22Rv1 (cell line): ENCODE results near the gene ZIC2.

Source experiments
- ZFX ChIP-seq: fragments of 450-650 bp; IDR thresholded peaks from 2 replicates; pipeline ENCODE4 v1.6.1; 2017; ENCODE audit warnings: antibody characterized with exemption, borderline replicate concordance
- TF ChIP-seq, protein P1 (sequence below): fragments of 450-650 bp; IDR thresholded peaks from 2 replicates; pipeline ENCODE4 v1.5.1; 2017; ENCODE audit warnings: mild to moderate bottlenecking

DNA sequence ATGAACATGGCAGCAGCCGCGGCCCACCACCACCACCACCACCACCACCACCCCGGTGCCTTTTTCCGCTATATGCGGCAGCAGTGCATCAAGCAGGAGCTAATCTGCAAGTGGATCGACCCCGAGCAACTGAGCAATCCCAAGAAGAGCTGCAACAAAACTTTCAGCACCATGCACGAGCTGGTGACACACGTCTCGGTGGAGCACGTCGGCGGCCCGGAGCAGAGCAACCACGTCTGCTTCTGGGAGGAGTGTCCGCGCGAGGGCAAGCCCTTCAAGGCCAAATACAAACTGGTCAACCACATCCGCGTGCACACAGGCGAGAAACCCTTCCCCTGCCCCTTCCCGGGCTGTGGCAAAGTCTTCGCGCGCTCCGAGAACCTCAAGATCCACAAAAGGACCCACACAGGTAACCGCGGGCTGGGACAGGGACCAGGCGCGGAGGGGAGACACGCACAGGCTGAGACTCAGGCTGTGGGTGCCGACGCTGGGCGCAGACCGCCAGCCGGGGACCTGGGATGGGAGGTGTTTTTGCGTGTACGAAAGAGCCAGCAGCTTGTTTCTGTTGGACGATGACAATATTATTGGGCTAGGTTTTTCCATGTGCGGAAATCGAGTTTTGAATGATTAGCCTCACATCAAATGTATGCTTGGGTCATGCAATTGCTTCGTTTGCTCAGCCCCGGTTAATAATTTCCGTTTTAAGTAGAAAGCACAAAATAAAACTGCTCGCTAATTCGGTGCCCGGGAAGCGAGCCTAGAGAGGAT is 1.3 kb downstream of the ZIC2 start:
- TF ChIP-seq, protein P1, sequence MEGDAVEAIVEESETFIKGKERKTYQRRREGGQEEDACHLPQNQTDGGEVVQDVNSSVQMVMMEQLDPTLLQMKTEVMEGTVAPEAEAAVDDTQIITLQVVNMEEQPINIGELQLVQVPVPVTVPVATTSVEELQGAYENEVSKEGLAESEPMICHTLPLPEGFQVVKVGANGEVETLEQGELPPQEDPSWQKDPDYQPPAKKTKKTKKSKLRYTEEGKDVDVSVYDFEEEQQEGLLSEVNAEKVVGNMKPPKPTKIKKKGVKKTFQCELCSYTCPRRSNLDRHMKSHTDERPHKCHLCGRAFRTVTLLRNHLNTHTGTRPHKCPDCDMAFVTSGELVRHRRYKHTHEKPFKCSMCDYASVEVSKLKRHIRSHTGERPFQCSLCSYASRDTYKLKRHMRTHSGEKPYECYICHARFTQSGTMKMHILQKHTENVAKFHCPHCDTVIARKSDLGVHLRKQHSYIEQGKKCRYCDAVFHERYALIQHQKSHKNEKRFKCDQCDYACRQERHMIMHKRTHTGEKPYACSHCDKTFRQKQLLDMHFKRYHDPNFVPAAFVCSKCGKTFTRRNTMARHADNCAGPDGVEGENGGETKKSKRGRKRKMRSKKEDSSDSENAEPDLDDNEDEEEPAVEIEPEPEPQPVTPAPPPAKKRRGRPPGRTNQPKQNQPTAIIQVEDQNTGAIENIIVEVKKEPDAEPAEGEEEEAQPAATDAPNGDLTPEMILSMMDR, result no peak
- TF ChIP-seq ZFX, result no peak
